ENCODE measurements around the gene AWAT1.

DNA sequence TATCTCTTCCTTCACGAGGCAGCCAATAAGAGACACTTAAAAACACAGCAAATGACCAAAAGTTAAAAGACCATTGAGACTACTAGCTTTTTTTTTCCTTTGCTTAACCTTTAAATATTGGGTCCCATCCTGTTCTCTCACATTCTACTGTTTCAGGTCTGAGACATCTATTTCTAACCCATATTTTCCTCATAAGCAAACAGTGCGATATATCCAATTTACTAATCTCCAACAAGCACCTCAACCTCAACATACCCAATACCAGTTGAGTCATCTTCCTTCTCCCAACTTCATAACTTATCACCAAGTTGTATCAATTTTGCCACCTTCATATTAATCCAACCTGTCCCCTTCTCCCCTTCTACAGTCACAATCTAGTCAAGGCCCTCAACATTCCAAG, 7.0 kb downstream of the AWAT1 start:
- TF ChIP-seq POLR2AphosphoS5 (IDR thresholded peaks at IDR 0.05; ENCODE audit: low read depth, low read length): no peak
- TF ChIP-seq CTCF (IDR thresholded peaks at IDR 0.05): no peak
- TF ChIP-seq, protein P1, sequence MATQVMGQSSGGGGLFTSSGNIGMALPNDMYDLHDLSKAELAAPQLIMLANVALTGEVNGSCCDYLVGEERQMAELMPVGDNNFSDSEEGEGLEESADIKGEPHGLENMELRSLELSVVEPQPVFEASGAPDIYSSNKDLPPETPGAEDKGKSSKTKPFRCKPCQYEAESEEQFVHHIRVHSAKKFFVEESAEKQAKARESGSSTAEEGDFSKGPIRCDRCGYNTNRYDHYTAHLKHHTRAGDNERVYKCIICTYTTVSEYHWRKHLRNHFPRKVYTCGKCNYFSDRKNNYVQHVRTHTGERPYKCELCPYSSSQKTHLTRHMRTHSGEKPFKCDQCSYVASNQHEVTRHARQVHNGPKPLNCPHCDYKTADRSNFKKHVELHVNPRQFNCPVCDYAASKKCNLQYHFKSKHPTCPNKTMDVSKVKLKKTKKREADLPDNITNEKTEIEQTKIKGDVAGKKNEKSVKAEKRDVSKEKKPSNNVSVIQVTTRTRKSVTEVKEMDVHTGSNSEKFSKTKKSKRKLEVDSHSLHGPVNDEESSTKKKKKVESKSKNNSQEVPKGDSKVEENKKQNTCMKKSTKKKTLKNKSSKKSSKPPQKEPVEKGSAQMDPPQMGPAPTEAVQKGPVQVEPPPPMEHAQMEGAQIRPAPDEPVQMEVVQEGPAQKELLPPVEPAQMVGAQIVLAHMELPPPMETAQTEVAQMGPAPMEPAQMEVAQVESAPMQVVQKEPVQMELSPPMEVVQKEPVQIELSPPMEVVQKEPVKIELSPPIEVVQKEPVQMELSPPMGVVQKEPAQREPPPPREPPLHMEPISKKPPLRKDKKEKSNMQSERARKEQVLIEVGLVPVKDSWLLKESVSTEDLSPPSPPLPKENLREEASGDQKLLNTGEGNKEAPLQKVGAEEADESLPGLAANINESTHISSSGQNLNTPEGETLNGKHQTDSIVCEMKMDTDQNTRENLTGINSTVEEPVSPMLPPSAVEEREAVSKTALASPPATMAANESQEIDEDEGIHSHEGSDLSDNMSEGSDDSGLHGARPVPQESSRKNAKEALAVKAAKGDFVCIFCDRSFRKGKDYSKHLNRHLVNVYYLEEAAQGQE (IDR thresholded peaks at IDR 0.05; ENCODE audit: insufficient read depth in 1 of 2, low read depth in 2 of 2, low read length in 1 of 2): no peak
- no peak for TF ChIP-seq TCF7L2 (IDR thresholded peaks at IDR 0.05; ENCODE audit: low read depth, low read length)
